ACC112 (cell line): ENCODE data around the gene SNRNP27.
"Not testable (repeated sequence)": the region's sequence is repeated elsewhere in the genome, so short reads cannot be mapped to it uniquely, and the experiment has no call there.

Experiments used
- H2AFZ ChIP-seq: fragments of 200-600 bp; sonication (generic); one replicate; pipeline ENCODE4 v1.6.0; 2017; ENCODE audit warnings: antibody characterized with exemption, low read length; ENCODE audit not compliant: unreplicated experiment
- H3K27ac ChIP-seq: fragments of 200-600 bp; sonication (generic); 2 replicates; pipeline ENCODE4 v1.5.1; 2014; ENCODE audit warnings: low read depth, mild to moderate bottlenecking, antibody characterized with exemption, low read length, moderate library complexity
- H3K27me3 ChIP-seq: fragments of 200-600 bp; sonication (generic); 2 replicates; pipeline ENCODE4 v1.6.1; 2014; ENCODE audit warnings: mild to moderate bottlenecking, antibody characterized with exemption, low read length, moderate library complexity, mixed read lengths; ENCODE audit not compliant: insufficient read depth
- H3K36me3 ChIP-seq: fragments of 200-600 bp; sonication (generic); 2 replicates; pipeline ENCODE4 v1.6.1; 2016; ENCODE audit warnings: mild to moderate bottlenecking, antibody characterized with exemption, low read length, moderate library complexity, mixed read lengths; ENCODE audit not compliant: insufficient read depth
- H3K4me1 ChIP-seq: fragments of 200-600 bp; sonication (generic); one replicate; pipeline ENCODE4 v1.6.1; 2016; ENCODE audit warnings: low read length, mixed read lengths; ENCODE audit not compliant: insufficient read depth, unreplicated experiment, control insufficient read depth
- H3K4me3 ChIP-seq: fragments of 200-600 bp; sonication (generic); 2 replicates; pipeline ENCODE4 v1.5.1; 2014; ENCODE audit warnings: mild to moderate bottlenecking, low read depth, low read length
- H3K79me2 ChIP-seq: fragments of 200-600 bp; sonication (generic); one replicate; pipeline ENCODE4 v1.6.0; 2016; ENCODE audit warnings: low read length; ENCODE audit not compliant: control insufficient read depth, unreplicated experiment, insufficient read depth

The SNRNP27 gene

GRCh38 chr2:69947325-69947931 lies 53.7 kb downstream of the SNRNP27 start:
- Histone ChIP-seq H3K27ac (no peak overlapping the region), H2AFZ (no peak overlapping the region), H3K27me3 (no peaks in the 10 kb centered on the region), H3K4me1 (peaks cover 17% of the 10 kb centered on the region), H3K4me3 (no peak overlapping the region), H3K36me3 (no peaks in the 10 kb centered on the region), H3K79me2 (no peaks in the 10 kb centered on the region)

DNA sequence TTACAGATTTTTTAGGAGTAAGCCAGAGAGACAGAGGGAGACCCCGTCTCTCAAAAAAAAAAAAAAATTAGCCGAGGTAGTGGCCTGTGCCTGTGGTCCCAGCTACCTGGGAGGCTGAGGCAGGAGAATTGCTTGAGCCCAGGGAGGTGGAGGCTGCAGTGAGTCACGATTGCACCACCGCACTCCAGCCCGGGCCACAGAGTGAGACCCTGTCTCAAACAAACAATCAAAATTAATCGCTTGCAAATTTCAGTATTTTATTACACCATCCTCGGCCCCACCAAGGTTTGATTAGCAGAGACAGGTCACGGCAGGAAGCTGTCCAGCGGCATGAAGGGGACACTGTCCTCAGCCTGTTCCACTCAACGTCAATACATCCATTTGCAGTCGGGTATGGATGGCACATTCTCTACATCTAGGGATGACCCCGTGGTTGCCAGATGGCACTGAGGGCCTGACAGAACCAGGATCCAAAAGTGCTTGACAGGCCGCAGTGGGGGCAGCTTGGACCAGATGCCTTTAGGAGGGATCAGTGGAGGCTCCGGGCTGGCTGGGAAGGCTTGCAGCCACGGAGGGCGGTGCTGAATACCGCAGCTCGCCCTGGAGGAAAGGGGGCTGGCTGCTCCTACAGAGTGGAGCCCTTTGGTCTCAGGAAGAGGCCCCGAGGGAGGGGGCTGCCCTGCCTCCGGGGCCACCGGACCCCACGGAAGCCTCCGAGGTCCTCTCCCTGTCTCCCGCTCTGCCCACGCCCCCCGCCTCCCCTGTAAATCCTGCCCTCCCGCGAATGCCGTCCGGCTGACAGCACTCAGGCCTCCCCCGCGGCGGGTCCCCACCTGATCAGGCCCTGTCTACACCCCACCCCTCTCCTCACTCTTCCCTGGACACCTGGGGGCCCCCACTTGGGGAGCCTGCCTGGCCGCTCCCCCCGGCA lies 54.5 kb downstream of the SNRNP27 start:
- Histone ChIP-seq H3K36me3 (no peaks in the 10 kb centered on the region), H3K27ac (no peak overlapping the region), H3K27me3 (no peaks in the 10 kb centered on the region), H3K4me3 (no peak overlapping the region), H3K79me2 (no peaks in the 10 kb centered on the region), H3K4me1 (peaks cover 17% of the 10 kb centered on the region), H2AFZ (no peak overlapping the region)

DNA sequence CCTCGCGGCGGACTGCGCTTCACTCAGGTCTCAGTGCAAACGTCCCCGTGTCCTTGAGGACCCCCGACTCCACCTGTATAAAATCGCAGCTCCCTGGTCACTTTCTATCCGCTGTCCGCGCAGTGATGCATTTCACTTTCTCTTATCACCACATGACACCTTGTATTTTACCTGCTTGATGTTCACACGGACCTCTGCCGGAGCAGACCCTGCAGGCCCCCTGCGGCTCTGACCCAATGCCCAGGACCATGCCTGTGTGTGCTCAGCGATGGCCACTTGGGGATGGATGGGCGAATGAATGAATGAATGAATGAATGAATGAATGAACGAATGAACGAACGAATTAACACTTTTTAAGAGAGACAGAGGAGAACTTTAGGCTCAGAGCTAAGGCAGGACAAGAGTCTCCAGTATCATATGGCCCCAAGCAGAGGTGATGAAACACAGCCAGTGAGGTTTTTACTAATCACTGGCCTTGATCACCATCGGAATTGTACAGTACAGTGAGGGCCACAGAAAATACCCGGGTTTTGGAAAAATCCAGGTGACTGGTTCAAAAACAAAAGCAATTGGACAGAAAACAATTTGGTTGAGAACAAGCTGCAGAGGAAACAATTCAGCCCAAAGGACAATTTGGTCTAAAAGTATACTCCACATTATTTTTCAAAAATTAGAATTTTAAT lies 55.3 kb downstream of the SNRNP27 start:
- no peak overlapping the region for H3K27ac ChIP-seq
- no peaks in the 10 kb centered on the region for H3K27me3 ChIP-seq
- no peak overlapping the region for H2AFZ ChIP-seq
- no peak overlapping the region for H3K4me3 ChIP-seq
- H3K36me3 ChIP-seq: no peaks in the 10 kb centered on the region
- no peaks in the 10 kb centered on the region for H3K79me2 ChIP-seq
- H3K4me1 ChIP-seq: peaks cover 17% of the 10 kb centered on the region

DNA sequence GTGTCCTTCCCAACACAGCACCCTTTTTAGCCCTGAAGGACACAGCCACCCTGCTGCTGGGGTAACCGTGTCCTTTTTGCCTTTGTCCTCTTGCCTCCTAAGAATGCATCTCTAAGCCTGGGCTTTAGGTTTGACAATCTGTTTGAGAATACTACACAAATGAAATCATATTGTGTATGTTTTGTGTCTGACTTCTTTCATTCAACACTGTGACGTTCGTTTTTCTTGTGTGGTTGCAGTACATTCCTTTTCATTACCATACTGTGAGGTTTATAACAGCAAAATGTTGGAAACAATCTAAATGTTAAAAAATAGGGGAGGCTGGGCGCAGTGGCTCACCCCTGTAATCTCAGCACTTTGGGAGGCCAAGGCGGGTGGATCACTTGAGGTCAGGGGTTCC lies 56.5 kb downstream of the SNRNP27 start:
- no peak overlapping the region for H2AFZ ChIP-seq
- H3K36me3 ChIP-seq: no peaks in the 10 kb centered on the region
- no peak overlapping the region for H3K4me3 ChIP-seq
- no peak overlapping the region for H3K27ac ChIP-seq
- peaks cover 17% of the 10 kb centered on the region for H3K4me1 ChIP-seq
- H3K27me3 ChIP-seq: peaks cover 1% of the 10 kb centered on the region; the same call in 1 of the 2 replicates
- H3K79me2 ChIP-seq: no peaks in the 10 kb centered on the region

DNA sequence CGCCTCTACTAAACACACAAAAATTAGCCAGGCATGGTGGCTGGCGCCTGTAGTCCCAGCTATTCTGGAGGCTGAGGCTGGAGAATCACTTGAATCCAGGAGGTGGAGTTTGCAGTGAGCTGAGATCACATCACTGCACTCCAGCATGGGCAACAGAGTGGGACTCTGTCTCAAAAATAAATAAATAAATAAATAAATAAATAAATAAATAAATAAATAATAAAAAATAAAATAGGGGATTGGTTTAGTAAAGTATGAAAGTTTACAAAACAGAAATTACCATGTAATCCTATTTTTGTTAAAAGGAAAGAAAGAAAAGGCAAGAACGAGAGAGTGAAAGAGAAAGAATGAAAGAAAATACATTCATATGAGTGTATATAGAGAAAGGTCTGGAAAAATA lies 56.9 kb downstream of the SNRNP27 start:
- not testable (repeated sequence) for H2AFZ ChIP-seq, H3K27ac ChIP-seq, H3K36me3 ChIP-seq, H3K79me2 ChIP-seq, H3K4me3 ChIP-seq, H3K27me3 ChIP-seq
- peaks cover 13% of the 10 kb centered on the region for H3K4me1 ChIP-seq

- H3K79me2 ChIP-seq: no peaks in the 10 kb centered on the region
- no peak overlapping the region for H3K4me3 ChIP-seq
- no peaks in the 10 kb centered on the region for H3K36me3 ChIP-seq
- H2AFZ ChIP-seq: no peak overlapping the region
- H3K4me1 ChIP-seq: no peaks in the 10 kb centered on the region
- peaks cover 24% of the 10 kb centered on the region for H3K27me3 ChIP-seq
- H3K27ac ChIP-seq: no peak overlapping the region
These were observed 58.8 kb downstream of the SNRNP27 start for GRCh38 chr2:69952336-69953115.

DNA sequence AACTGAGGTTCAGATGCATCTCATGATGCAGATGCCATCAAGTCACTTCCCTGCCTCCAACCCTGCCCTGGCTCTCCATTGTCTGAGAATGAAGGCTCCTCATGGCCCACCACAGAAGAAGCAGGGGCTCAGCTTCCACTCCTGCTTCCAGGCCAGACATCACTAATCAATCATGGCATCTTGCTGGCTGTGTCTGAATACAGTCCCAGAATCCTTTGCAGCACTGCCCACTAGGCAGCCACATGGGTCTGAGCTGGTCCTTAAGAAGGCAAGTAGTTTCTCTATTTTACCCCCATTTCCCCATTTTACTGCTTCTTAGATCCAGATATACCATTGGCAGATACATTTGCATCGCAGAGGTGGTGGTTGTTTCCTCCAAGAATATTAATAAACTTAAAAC lies 60.3 kb downstream of the SNRNP27 start:
- Histone ChIP-seq H3K4me1 (no peaks in the 10 kb centered on the region), H3K27ac (no peak overlapping the region)

More for the DNA sequence above, 60.3 kb downstream of the SNRNP27 start:
- H2AFZ ChIP-seq: no peak overlapping the region
- peaks cover 30% of the 10 kb centered on the region for H3K27me3 ChIP-seq
- H3K79me2 ChIP-seq: no peaks in the 10 kb centered on the region
- H3K36me3 ChIP-seq: no peaks in the 10 kb centered on the region
- no peak overlapping the region for H3K4me3 ChIP-seq
